ENCODE results near the gene PDE3B.

- TF ChIP-seq, protein P1, sequence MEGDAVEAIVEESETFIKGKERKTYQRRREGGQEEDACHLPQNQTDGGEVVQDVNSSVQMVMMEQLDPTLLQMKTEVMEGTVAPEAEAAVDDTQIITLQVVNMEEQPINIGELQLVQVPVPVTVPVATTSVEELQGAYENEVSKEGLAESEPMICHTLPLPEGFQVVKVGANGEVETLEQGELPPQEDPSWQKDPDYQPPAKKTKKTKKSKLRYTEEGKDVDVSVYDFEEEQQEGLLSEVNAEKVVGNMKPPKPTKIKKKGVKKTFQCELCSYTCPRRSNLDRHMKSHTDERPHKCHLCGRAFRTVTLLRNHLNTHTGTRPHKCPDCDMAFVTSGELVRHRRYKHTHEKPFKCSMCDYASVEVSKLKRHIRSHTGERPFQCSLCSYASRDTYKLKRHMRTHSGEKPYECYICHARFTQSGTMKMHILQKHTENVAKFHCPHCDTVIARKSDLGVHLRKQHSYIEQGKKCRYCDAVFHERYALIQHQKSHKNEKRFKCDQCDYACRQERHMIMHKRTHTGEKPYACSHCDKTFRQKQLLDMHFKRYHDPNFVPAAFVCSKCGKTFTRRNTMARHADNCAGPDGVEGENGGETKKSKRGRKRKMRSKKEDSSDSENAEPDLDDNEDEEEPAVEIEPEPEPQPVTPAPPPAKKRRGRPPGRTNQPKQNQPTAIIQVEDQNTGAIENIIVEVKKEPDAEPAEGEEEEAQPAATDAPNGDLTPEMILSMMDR (IDR thresholded peaks at IDR 0.05) = no peak
- TF ChIP-seq POLR2A (IDR thresholded peaks at IDR 0.05) = no peak
Observed at GRCh38 chr11:14637868-14638409, 5.7 kb upstream of the PDE3B start.

Measured in adrenal gland (tissue), 5 donors.